Transverse colon (tissue), 4 donors: ENCODE measurements around the gene UNC13C. TPM values are rescaled to one million over a fixed set of nuclear protein-coding genes. Genes with fewer than 3 reads are reported as not detected.

Experiments used
- DNase-seq: peaks from one replicate; pipeline ENCODE4 v3.0.0-alpha.2; 2019
- H3K27ac ChIP-seq, 4 donors: fragments of 200-600 bp; sonication (generic); 2 replicates each; pipeline ENCODE4 v1.5.1; 2016 to 2018; ENCODE audit warnings: inconsistent platforms in 4 of 4
- H3K27me3 ChIP-seq: fragments of 200-600 bp; sonication (generic); 2 replicates; pipeline ENCODE4 v1.5.1; 2017; ENCODE audit warnings: inconsistent platforms
- H3K36me3 ChIP-seq, 4 donors: fragments of 200-600 bp; sonication (generic); 2 replicates each; pipeline ENCODE4 v1.5.1; 2017 to 2019; ENCODE audit warnings: inconsistent platforms in 4 of 4
- H3K4me1 ChIP-seq, 4 donors: fragments of 200-600 bp; sonication (generic); 2 replicates each; pipeline ENCODE4 v1.5.1; 2017 to 2020; ENCODE audit warnings: inconsistent platforms in 4 of 4
- H3K4me3 ChIP-seq, 4 donors: fragments of 200-600 bp; sonication (generic); 1 replicate in 1 of 4; 2 replicates in 3 of 4; pipeline versions ENCODE4 v1.5.1 to v1.6.1; 2017 to 2019; ENCODE audit warnings: inconsistent platforms in 4 of 4
- H3K9me3 ChIP-seq, 2 donors: fragments of 200-600 bp; sonication (generic); 2 replicates each; pipeline ENCODE4 v1.5.1; 2017 to 2019; ENCODE audit warnings: inconsistent platforms in 2 of 2
- EP300 ChIP-seq: sonication (generic); formaldehyde crosslinking; IDR thresholded peaks from one replicate; pipeline ENCODE4 v1.6.1; 2017; ENCODE audit warnings: antibody characterized with exemption, low read depth
- POLR2A ChIP-seq: fragments of 450-650 bp; IDR thresholded peaks from one replicate; pipeline ENCODE4 v1.6.1; 2016; ENCODE audit warnings: antibody characterized with exemption, mild to moderate bottlenecking, moderate library complexity
- POLR2AphosphoS5 ChIP-seq, 3 donors: sonication (generic); formaldehyde crosslinking; IDR thresholded peaks; one replicate each; pipeline ENCODE4 v1.6.1; 2016; ENCODE audit warnings: antibody characterized with exemption in 3 of 3
- WGBS, 2 donors: methylation state at CpG; one replicate each; pipeline ENCODE4 v1.1.5; 2018; ENCODE audit warnings: low coverage in 1 of 2; 5-methylcytosine and 5-hydroxymethylcytosine counted together
- in situ Hi-C, 4 donors: fragments of 200-750 bp; cut with MboI; loops; one replicate each; pipeline versions ENCODE4 v1.15.0 to v1.15.1; 2017; ENCODE audit warnings: low sequenced_read_pairs in 3 of 4, low pct_ligation_motif_present in 1 of 4, low pct_unique_long_range_greater_than_20kb in 1 of 4
- intact Hi-C: fragments of 100-400 bp; cut with DNase I; formaldehyde crosslinking; loops from one replicate; pipeline ENCODE4 v1.15.1; 2023; ENCODE audit warnings: low total_unique reads
- total RNA-seq, 4 donors: library from RNA; depleted of rRNA; stranded (reverse); fragments of >200 nt; gene quantifications; one replicate each; pipeline ENCODE4 v1.1.0, GENCODE V29; 2016
- TF ChIP-seq, protein P1 (sequence below), 5 experiments: fragments of 200-600 bp in 3 of 5; fragments of 450-650 bp in 2 of 5; sonication (generic) in 3 of 5; IDR thresholded peaks; 1 replicate in 2 of 5; 2 replicates in 3 of 5; pipeline ENCODE4 v1.5.1; 2016 to 2017; ENCODE audit warnings: antibody characterized with exemption in 5 of 5, inconsistent platforms in 3 of 5, mild to moderate bottlenecking in 2 of 5, moderate library complexity in 1 of 5

The UNC13C gene
- total RNA-seq, 4 donors from 2014 or later = 0.32 to 0.41 (median 0.40) TPM; not detected in 1

DNA sequence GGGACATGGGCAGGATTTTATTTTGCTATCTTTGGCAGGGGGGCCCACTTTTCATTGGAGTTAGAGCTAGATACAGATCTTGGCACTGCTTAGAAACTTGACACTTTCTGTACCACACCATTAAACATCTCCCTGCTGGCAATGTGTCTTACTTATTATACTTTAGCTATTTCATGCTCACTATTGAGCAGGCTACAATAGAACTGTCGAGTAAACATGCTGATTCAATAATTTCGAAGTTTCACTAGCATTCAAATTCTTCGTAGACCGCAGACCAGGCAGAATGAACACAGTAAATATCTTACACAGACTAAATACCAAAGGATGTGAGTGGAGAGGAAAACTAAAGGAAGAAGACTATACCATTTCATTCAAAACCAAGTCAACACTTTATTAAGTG is 180.8 kb downstream of the UNC13C start:
- 77 to 83% methylated on average over 4 of the region's 4 CpGs for WGBS, 2 donors
- H3K4me3 ChIP-seq = no peak overlapping the region
- intact Hi-C loops (no loop called here), in situ Hi-C loops (loop anchor here in 1 of 4 donors (10.0 kb wide), 1 partner anchor 64 kb away; no protein-coding TSS in a partner anchor)
- TF ChIP-seq EP300 (no peak), POLR2A (no peak), POLR2AphosphoS5 (IDR thresholded peaks at IDR 0.05) (no peak)
- TF ChIP-seq, protein P1, sequence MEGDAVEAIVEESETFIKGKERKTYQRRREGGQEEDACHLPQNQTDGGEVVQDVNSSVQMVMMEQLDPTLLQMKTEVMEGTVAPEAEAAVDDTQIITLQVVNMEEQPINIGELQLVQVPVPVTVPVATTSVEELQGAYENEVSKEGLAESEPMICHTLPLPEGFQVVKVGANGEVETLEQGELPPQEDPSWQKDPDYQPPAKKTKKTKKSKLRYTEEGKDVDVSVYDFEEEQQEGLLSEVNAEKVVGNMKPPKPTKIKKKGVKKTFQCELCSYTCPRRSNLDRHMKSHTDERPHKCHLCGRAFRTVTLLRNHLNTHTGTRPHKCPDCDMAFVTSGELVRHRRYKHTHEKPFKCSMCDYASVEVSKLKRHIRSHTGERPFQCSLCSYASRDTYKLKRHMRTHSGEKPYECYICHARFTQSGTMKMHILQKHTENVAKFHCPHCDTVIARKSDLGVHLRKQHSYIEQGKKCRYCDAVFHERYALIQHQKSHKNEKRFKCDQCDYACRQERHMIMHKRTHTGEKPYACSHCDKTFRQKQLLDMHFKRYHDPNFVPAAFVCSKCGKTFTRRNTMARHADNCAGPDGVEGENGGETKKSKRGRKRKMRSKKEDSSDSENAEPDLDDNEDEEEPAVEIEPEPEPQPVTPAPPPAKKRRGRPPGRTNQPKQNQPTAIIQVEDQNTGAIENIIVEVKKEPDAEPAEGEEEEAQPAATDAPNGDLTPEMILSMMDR (IDR thresholded peaks at IDR 0.05) = no peak
- H3K27ac ChIP-seq = no peak overlapping the region
- no peaks in the 10 kb centered on the region for H3K4me1 ChIP-seq
- no peaks in the 10 kb centered on the region for H3K27me3 ChIP-seq
- DNase-seq = no peak
- no peaks in the 10 kb centered on the region for H3K36me3 ChIP-seq
- no peaks in the 10 kb centered on the region for H3K9me3 ChIP-seq

- H3K4me3 ChIP-seq = no peak overlapping the region
- 50 to 84% methylated on average over 1 of the region's 1 CpG for WGBS, 2 donors
- H3K27me3 ChIP-seq = no peaks in the 10 kb centered on the region
- no peak for DNase-seq
- no peak overlapping the region for H3K27ac ChIP-seq
- H3K9me3 ChIP-seq = no peaks in the 10 kb centered on the region
- no peak for TF ChIP-seq POLR2A
- TF ChIP-seq, protein P1 (IDR thresholded peaks at IDR 0.05) = no peak
- no peak for TF ChIP-seq POLR2AphosphoS5 (IDR thresholded peaks at IDR 0.05)
- no peak for TF ChIP-seq EP300
- intact Hi-C loops = no loop called here
- no peaks in the 10 kb centered on the region for H3K36me3 ChIP-seq
- in situ Hi-C loops = no loop called here
- no peaks in the 10 kb centered on the region for H3K4me1 ChIP-seq
These were observed 209.1 kb downstream of the UNC13C start for GRCh38 chr15:54187325-54187724.

DNA sequence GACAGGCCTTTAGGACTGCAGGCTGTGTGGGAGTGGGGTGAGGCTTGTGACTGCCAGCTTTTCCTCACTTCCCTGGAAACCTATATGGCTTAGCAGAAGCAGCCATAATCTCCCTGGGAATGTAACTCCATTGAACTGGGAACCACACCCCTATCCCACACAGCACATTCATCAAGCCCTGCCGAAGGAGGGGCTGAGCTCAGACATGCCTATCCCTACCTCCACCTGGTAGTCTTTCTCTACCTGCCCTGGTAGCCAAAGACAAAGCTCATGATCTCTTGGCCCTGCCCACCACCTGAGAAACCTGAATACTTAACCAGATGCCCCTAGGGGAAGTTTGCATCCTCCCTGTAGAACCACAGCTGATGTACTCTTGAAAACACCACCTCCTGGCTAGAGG is 219.8 kb downstream of the UNC13C start:
- intact Hi-C loops (no loop called here), in situ Hi-C loops (no loop called here)
- Histone ChIP-seq H3K36me3 (no peaks in the 10 kb centered on the region), H3K4me1 (no peaks in the 10 kb centered on the region), H3K9me3 (no peaks in the 10 kb centered on the region), H3K27me3 (no peaks in the 10 kb centered on the region), H3K4me3 (no peak overlapping the region), H3K27ac (no peak overlapping the region)
- TF ChIP-seq POLR2A (no peak), POLR2AphosphoS5 (IDR thresholded peaks at IDR 0.05) (no peak), EP300 (no peak)
- TF ChIP-seq, protein P1 (IDR thresholded peaks at IDR 0.05) = no peak
- WGBS, 2 donors = 80 to 85% methylated on average over 1 of the region's 1 CpG
- no peak for DNase-seq

- H3K27ac ChIP-seq = no peak overlapping the region
- H3K9me3 ChIP-seq = no peaks in the 10 kb centered on the region
- in situ Hi-C loops (no loop called here), intact Hi-C loops (no loop called here)
- H3K4me3 ChIP-seq = no peak overlapping the region
- H3K36me3 ChIP-seq = no peaks in the 10 kb centered on the region
- 88 to 89% methylated on average over 5 to 7 of the region's 7 CpGs for WGBS, 2 donors
- H3K4me1 ChIP-seq = no peaks in the 10 kb centered on the region
- no peak for DNase-seq
- no peak for TF ChIP-seq EP300
- no peak for TF ChIP-seq POLR2A
- H3K27me3 ChIP-seq = no peaks in the 10 kb centered on the region
These were observed 228.5 kb downstream of the UNC13C start for GRCh38 chr15:54206586-54207321.

DNA sequence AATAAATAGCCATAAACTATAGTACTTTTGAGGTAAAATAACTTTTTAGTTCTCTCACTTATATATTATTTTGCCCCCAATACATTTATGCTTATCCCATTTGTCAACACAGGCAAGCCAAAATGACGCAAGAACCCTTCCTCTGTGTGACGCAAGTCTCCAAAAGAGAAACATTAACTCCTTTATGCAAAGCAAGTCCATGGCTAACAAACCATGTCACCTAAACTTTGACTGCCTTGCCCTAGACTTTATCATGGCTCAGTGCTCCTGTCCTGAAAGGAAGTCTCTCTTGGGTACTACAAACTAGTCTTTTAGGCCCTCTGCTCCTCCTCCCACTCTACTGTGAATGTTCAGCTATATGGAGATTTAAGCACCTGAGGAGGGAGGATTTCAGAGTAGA is 230.5 kb downstream of the UNC13C start:
- Histone ChIP-seq H3K36me3 (no peaks in the 10 kb centered on the region), H3K9me3 (no peaks in the 10 kb centered on the region), H3K27me3 (no peaks in the 10 kb centered on the region), H3K27ac (no peak overlapping the region), H3K4me3 (no peak overlapping the region), H3K4me1 (no peaks in the 10 kb centered on the region)
- WGBS, 2 donors = 75 to 85% methylated on average over 2 of the region's 2 CpGs
- intact Hi-C loops (no loop called here), in situ Hi-C loops (no loop called here)
- no peak for DNase-seq
- no peak for TF ChIP-seq EP300
- TF ChIP-seq POLR2AphosphoS5 (IDR thresholded peaks at IDR 0.05) = no peak
- TF ChIP-seq, protein P1 (IDR thresholded peaks at IDR 0.05) = no peak
- TF ChIP-seq POLR2A = no peak
